Endothelial cell of umbilical vein (primary cell): Measurements from ENCODE around the gene CHML. TPM values are rescaled to one million over a fixed set of nuclear protein-coding genes. Genes with fewer than 3 reads are reported as not detected.
A peak's percentile ranks its signal among the peaks of the same experiment; 100 is the strongest.

Source experiments
- BruUV-seq: library from RNA; stranded (reverse); fragments of 400-500 nt; replicated peaks from 2 replicates; lab custom pipeline; 2021; lab: Mats Ljungman, UMichigan
- CTCF ChIA-PET: fragments of 300-600, 350-600 bp; sonication (Branson Sonifier 250); formaldehyde crosslinking; loops from one replicate; lab custom pipeline; 2021; ENCODE audit warnings: antibody characterized with exemption, inconsistent platforms; lab: Charles Lee
- POLR2A ChIA-PET: fragments of 300-600, 350-600 bp; sonication (Branson Sonifier 250); formaldehyde crosslinking; loops from one replicate; lab custom pipeline; 2021; ENCODE audit warnings: antibody characterized with exemption, inconsistent platforms; lab: Charles Lee
- DNase-seq: peaks from one replicate; pipeline ENCODE4 v3.0.0-alpha.2; 2011; ENCODE audit warnings: low read depth, low spot score
- FAIRE-seq: peaks from 2 replicates; lab custom pipeline; 2011; peaks lifted over from hg19 to GRCh38; lab: Jason Lieb, UNC
- H2AFZ ChIP-seq: 2 replicates; pipeline ENCODE4 v1.6.0; 2012; ENCODE audit warnings: low read depth, low read length, control low read depth, inconsistent platforms
- H3K27ac ChIP-seq: 2 replicates; pipeline ENCODE4 v1.5.1; 2011; ENCODE audit warnings: low read depth, mild to moderate bottlenecking, control low read depth, low read length, moderate library complexity; ENCODE audit not compliant: insufficient read depth
- H3K27me3 ChIP-seq, 2 experiments: 2 replicates each; pipeline versions ENCODE4 v1.6.0 to v1.6.1; 2011; ENCODE audit warnings: low read length in 2 of 2, mixed read lengths in 1 of 2; ENCODE audit not compliant: control insufficient read depth in 2 of 2, insufficient read depth in 2 of 2
- H3K36me3 ChIP-seq, 2 experiments: 2 replicates in 1 of 2; 3 replicates in 1 of 2; pipeline ENCODE4 v1.5.1; 2011; ENCODE audit warnings: low read length in 2 of 2, mild to moderate bottlenecking in 1 of 2, moderate library complexity in 1 of 2; ENCODE audit not compliant: control insufficient read depth in 2 of 2, insufficient read depth in 2 of 2; ENCODE audit errors: extremely low read depth in 1 of 2
- H3K4me1 ChIP-seq: 3 replicates; pipeline ENCODE4 v1.5.1; 2011; ENCODE audit warnings: mild to moderate bottlenecking, low read length; ENCODE audit not compliant: control insufficient read depth, insufficient read depth; ENCODE audit errors: extremely low read depth
- H3K4me2 ChIP-seq: 2 replicates; pipeline ENCODE4 v1.6.1; 2011; ENCODE audit warnings: low read length, control low read depth, mixed read lengths; ENCODE audit not compliant: insufficient read depth
- H3K4me3 ChIP-seq, 3 experiments: fragments of 200-600 bp in 1 of 3; sonication (generic), shearing (Covaris generic) in 1 of 3; replicated peaks in 1 of 3; 2 replicates each; pipeline ENCODE4 v1.5.1; 2011 to 2016; ENCODE audit warnings: control low read depth in 3 of 3, low read length in 3 of 3, mild to moderate bottlenecking in 2 of 3, inconsistent platforms in 1 of 3, low read depth in 1 of 3, moderate library complexity in 1 of 3; ENCODE audit not compliant: insufficient read depth in 1 of 3
- H3K79me2 ChIP-seq: 2 replicates; pipeline ENCODE4 v1.6.0; 2012; ENCODE audit warnings: low read length, inconsistent platforms; ENCODE audit not compliant: control insufficient read depth, insufficient read depth
- H3K9ac ChIP-seq: replicated peaks from 2 replicates; pipeline ENCODE3; 2011; ENCODE audit warnings: low read length, control low read depth; ENCODE audit not compliant: insufficient read depth; ENCODE audit errors: extremely low read depth
- H3K9me1 ChIP-seq: replicated peaks from 3 replicates; pipeline ENCODE4 v1.6.0; 2011; ENCODE audit warnings: mild to moderate bottlenecking, low read length; ENCODE audit not compliant: control insufficient read depth, insufficient read depth; ENCODE audit errors: extremely low read depth
- H3K9me3 ChIP-seq: replicated peaks from 2 replicates; pipeline ENCODE4 v1.5.1; 2012; ENCODE audit warnings: low read length, inconsistent platforms; ENCODE audit not compliant: control insufficient read depth, insufficient read depth
- H4K20me1 ChIP-seq: replicated peaks from 2 replicates; pipeline ENCODE3; 2011; ENCODE audit warnings: mild to moderate bottlenecking, low read length; ENCODE audit not compliant: control insufficient read depth, insufficient read depth; ENCODE audit errors: extremely low read depth
- CTCF ChIP-seq, 2 donors: IDR thresholded peaks; 1 replicate in 1 of 2; 2 replicates in 1 of 2; pipeline ENCODE4 v1.5.1; 2011; ENCODE audit warnings: low read length in 2 of 2, mild to moderate bottlenecking in 2 of 2, moderate library complexity in 2 of 2, control low read depth in 1 of 2, inconsistent platforms in 1 of 2, low read depth in 1 of 2; ENCODE audit not compliant: insufficient read depth in 1 of 2; ENCODE audit errors: extremely low read depth in 1 of 2
- EZH2 ChIP-seq: IDR thresholded peaks from 2 replicates; pipeline ENCODE4 v1.6.1; 2012; ENCODE audit warnings: borderline replicate concordance, low read depth, mild to moderate bottlenecking, moderate library complexity, low read length, inconsistent platforms; ENCODE audit not compliant: severe bottlenecking
- FOS ChIP-seq: IDR thresholded peaks from 2 replicates; pipeline ENCODE4 v1.6.1; 2011; ENCODE audit warnings: mild to moderate bottlenecking, low read length, moderate library complexity, borderline replicate concordance; ENCODE audit not compliant: insufficient read depth
- GATA2 ChIP-seq: IDR thresholded peaks from 2 replicates; pipeline ENCODE4 v1.7.0; 2011; ENCODE audit warnings: low read depth, mild to moderate bottlenecking, moderate library complexity, mixed read lengths, low read length; ENCODE audit not compliant: insufficient read length, insufficient read depth
- JUN ChIP-seq: IDR thresholded peaks from 2 replicates; pipeline ENCODE4 v1.6.1; 2011; ENCODE audit warnings: borderline replicate concordance, low read depth; ENCODE audit not compliant: insufficient read length, insufficient read depth
- MAX ChIP-seq: IDR thresholded peaks from 2 replicates; pipeline ENCODE4 v1.6.1; 2011; ENCODE audit not compliant: insufficient read depth, insufficient read length
- MYC ChIP-seq: IDR thresholded peaks from one replicate; pipeline ENCODE4 v1.6.1; 2011; ENCODE audit warnings: mild to moderate bottlenecking, low read depth, low read length
- POLR2A ChIP-seq: IDR thresholded peaks from 2 replicates; pipeline ENCODE4 v1.6.1; 2012; ENCODE audit warnings: low read depth, mild to moderate bottlenecking, control low read depth, low read length
- POLR2AphosphoS5 ChIP-seq: IDR thresholded peaks from 2 replicates; pipeline ENCODE4 v1.6.1; 2012; ENCODE audit warnings: low read depth, mild to moderate bottlenecking, control low read depth, low read length, moderate library complexity; ENCODE audit not compliant: insufficient read depth
- dilution Hi-C: fragments of 300-500 bp; cut with MboI; formaldehyde crosslinking; loops from one replicate; pipeline ENCODE4 v1.15.0; 2019; ENCODE audit warnings: low sequenced_read_pairs; ENCODE audit not compliant: extremely low pct_ligation_motif_present
- intact Hi-C: fragments of 100-400 bp; cut with micrococcal nuclease; formaldehyde crosslinking; loops from one replicate; pipeline ENCODE4 v1.10.0; 2022
- polyA plus RNA-seq, 4 experiments: library from polyadenylated mRNA; depleted of rRNA in 3 of 4; stranded (reverse) in 3 of 4; unstranded in 1 of 4; fragments of >200 nt; gene quantifications; 2 replicates each; pipeline versions ENCODE4 v1.2.1 to v1.2.3, GENCODE V29; 2011 to 2012; ENCODE audit warnings: missing spikeins in 1 of 4
- total RNA-seq: library from RNA; stranded (reverse); gene quantifications from 2 replicates; pipeline ENCODE4 v1.2.3, GENCODE V29; 2021

CHML gene
- total and polyA plus RNA-seq, 2 donors (not counting 3 experiments of a cell fraction or from before 2014, with no cell fraction given) = 3.3 to 22.3 TPM

- DNase-seq (peak; percentile 73), FAIRE-seq (peak; percentile 81)
- Histone ChIP-seq H3K27me3 (no peaks in the 10 kb centered on the region), H3K9ac (peak overlapping the region; percentile 57), H3K79me2 (no peaks in the 10 kb centered on the region), H2AFZ (peak overlapping the region; percentile 54), H4K20me1 (no peaks in the 10 kb centered on the region), H3K4me3 (no peak overlapping the region), H3K4me2 (peak overlapping the region; percentile 40), H3K36me3 (no peaks in the 10 kb centered on the region), H3K9me3 (no peaks in the 10 kb centered on the region), H3K9me1 (no peaks in the 10 kb centered on the region), H3K4me1 (peaks cover 44% of the 10 kb centered on the region), H3K27ac (peak overlapping the region; percentile 88)
- CTCF ChIA-PET = interaction anchor here (0.6 to 5.8 kb wide), 6 partner anchors 8 to 221 kb away, joined by 4 to 106 read pairs (median 20); no protein-coding TSS in a partner anchor
- POLR2A ChIA-PET = no interaction called here
- intact Hi-C loops = loop anchor here (1.0 kb wide), 1 partner anchor 27 kb away; the partner anchor contains the start of genes CHML and OPN3
- BruUV-seq = TSS peak; percentile 90
- dilution Hi-C loops = no loop called here
- TF ChIP-seq MYC (no peak), POLR2AphosphoS5 (no peak), GATA2 (peak; percentile 32), FOS (peak; percentile 83), EZH2 (no peak), MAX (no peak), CTCF (IDR thresholded peaks at IDR 0.05; ENCODE audit: extremely low read depth in 1 of 2, insufficient read depth in 1 of 2, low read depth in 1 of 2, low read length in 2 of 2) (no peak), POLR2A (no peak), JUN (peak; percentile 80)
Observed at GRCh38 chr1:241612533-241613477, 27.4 kb downstream of the CHML start.
